HG03342 (cell line): ENCODE measurements around the gene CCR6.
"Not testable (repeated sequence)": the region's sequence is repeated elsewhere in the genome, so short reads cannot be mapped to it uniquely, and the experiment has no call there.

Experiments used
- ATAC-seq: cut with Tn5 transposase; IDR thresholded peaks from one replicate; pipeline ENCODE4 v1.9.1; 2021; ENCODE audit warnings: mild to moderate bottlenecking, moderate library complexity; ENCODE audit not compliant: unreplicated experiment

Gene CCR6

DNA sequence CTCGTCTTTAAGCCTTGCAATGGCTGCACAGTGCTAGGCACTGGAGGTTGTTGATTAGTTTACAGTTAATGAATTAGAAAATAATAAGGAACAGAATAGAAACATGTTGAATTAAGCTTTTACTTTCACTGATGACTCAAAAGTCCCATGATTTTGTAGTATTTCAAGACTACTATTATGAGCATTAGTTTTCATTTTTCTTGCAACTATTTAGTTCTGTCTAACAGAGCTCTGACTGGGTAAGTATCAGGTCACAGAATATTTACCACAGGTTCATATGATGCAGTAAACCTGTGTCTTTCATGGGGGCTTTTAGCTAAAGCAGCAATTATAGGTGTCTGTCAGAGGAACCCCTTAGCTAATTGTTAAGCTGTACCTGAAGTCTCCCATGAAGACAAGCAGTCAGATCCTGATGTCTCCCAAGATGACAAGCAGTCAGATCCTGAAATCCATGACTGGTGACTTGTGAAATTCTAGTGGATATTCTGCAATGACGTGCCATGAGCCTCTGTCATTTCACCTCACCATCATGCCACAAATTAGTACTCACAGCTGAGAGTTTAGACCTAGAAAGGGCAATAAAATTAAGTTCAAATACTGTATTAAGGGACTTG, 43.1 kb downstream of the CCR6 start:
- no peak for ATAC-seq

- ATAC-seq: not testable (repeated sequence)
These were observed 44.8 kb downstream of the CCR6 start for GRCh38 chr6:167167699-167168098.

DNA sequence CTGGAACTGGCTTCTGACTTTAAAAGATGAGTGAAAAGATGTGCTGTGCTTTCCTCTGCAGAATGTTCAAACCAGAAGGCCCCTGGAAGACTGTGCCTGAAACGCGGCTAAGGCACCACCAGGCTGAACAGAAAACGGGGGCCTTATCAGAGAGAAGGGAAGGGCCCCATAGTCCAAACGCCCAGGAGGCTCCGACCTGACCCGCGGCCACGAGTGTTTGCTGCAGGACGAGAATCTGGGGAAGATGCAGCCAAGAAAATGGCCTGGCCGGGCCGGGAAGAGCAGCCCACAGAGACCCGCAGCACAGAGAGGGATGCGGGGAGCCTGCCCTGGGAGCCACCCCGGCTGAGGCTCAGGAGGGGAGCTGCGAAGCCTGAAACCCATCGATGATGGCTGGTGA, 45.4 kb downstream of the CCR6 start:
- not testable (repeated sequence) for ATAC-seq

GRCh38 chr6:167169867-167170266, 47.0 kb downstream of the CCR6 start:
- not testable (repeated sequence) for ATAC-seq

- ATAC-seq: not testable (repeated sequence)
These were observed 48.4 kb downstream of the CCR6 start for GRCh38 chr6:167171300-167171699.

GRCh38 chr6:167172011-167172410, 49.1 kb downstream of the CCR6 start:
- ATAC-seq: not testable (repeated sequence)

DNA sequence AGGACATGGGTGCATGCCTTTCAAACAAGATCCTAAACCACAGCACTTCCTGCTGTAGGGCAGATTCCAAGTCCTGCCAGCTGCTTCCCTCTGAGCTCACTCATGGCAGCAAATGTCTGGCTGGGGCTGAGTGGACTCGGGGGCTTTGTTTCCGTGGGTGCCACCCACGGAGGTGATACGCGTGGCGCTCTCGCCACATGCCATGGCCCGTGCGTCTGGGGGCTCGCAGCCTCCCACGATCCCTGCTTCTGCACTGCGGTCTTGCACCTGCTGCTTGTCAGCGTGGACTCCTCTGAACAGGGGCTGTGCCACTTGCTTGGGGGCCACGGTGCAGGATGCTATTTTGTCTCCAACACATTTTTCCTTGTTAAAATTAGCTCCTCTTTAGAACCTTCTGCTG, 54.4 kb downstream of the CCR6 start:
- ATAC-seq: not testable (repeated sequence)

DNA sequence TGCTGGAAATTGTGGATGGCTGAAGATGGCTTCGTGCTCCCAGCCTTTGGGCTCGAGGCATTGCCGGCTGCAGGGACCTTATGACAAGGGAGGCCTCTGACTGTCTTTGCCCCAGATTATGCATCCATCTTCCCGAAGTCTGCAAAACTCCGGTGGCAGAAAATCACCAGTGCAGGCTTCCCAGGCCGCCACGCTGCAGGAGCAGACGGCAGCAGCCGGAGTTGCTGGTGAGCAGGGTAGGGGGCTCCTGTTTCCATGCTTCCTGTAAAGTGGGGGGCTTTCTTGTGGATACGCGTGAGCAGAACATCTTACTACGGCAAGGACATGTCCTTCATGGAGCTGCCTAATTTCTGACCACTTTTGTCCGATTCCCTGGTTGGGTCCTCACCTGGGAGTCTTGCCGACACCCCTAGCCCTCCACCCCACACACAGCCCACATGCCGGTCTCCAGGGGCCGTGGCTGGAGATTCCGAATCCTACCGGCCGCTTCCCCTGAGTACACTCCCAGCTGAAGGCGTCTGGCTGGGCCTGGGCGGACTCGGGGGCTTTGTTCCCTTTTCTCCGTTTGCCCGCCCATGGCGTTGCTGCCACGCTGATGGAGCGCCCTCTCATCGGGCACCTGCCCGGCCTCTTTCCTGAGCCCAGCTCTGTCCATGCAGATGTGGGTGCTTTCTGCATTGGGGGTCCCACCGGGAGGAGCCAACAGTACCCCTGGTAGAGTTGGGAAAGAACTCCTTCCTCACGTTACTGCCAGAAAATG, 56.2 kb downstream of the CCR6 start:
- ATAC-seq: not testable (repeated sequence)

- not testable (repeated sequence) for ATAC-seq
These were observed 57.2 kb downstream of the CCR6 start for GRCh38 chr6:167180086-167180485.

DNA sequence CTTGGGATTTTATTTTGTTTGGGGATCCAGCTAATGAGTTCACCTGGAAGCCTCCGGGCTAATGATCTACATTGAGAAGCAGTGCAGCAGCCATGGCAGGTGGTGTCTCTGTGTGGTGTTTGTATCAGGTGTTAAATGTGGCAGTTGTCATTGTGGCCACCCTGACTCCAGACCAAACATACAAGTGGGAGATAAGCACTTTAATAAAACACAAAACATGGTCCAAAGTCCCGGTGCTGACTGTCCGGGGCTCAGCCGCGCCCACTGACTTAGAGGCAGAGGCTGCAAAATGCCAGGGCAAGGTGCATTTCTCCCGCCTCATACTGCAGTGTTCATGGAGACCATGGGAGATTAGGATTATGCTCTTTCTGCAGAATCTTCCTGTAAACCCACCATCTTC, 58.5 kb downstream of the CCR6 start:
- not testable (repeated sequence) for ATAC-seq

DNA sequence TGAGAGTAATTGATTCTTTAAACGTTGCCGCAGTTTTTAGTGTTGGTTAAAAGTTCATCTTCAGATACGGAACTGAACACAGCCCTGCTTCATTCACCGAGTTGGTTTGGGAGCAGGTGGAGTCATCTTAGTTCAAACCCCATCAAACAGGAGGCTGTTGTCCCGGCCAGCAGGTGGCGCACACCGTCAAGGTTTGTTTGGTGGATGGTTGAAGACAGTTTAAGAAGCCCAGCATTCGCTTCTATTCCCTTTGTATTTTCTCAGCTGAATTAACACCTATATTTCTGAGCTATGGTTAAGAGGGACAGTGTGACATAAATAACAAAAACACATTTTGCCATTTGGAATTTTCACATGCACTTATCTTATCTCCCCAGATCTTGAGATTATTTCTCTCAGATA, 60.0 kb downstream of the CCR6 start:
- ATAC-seq: peak; percentile 85

GRCh38 chr6:167185101-167185500, 62.2 kb downstream of the CCR6 start:
- not testable (repeated sequence) for ATAC-seq

GRCh38 chr6:167187275-167187674, 64.4 kb downstream of the CCR6 start:
- ATAC-seq: not testable (repeated sequence)
